HG03196 (cell line): ENCODE measurements around the gene EMP3.
"Not testable (repeated sequence)": the region's sequence is repeated elsewhere in the genome, so short reads cannot be mapped to it uniquely, and the experiment has no call there.

ENCODE experiments used
- ATAC-seq: cut with Tn5 transposase; IDR thresholded peaks from one replicate; pipeline ENCODE4 v1.9.1; 2021; ENCODE audit not compliant: unreplicated experiment

Gene EMP3

GRCh38 chr19:48325265-48325910, at the start of gene EMP3:
Gene EMP3, plus strand, starts transcription at chr19:48325552. Its CDS starts 1,293 bp downstream, at chr19:48326845.
- ATAC-seq: no peak

- ATAC-seq: no peak
Observed at GRCh38 chr19:48279747-48280146, 45.6 kb upstream of the EMP3 start.

- no peak for ATAC-seq
Observed at GRCh38 chr19:48283908-48284307, 41.4 kb upstream of the EMP3 start.

- ATAC-seq: no peak
Observed at GRCh38 chr19:48284896-48285295, 40.5 kb upstream of the EMP3 start.

GRCh38 chr19:48287748-48288147, 37.6 kb upstream of the EMP3 start:
- no peak for ATAC-seq

GRCh38 chr19:48290401-48290770, 35.0 kb upstream of the EMP3 start:
- no peak for ATAC-seq

GRCh38 chr19:48290771-48291488, 34.4 kb upstream of the EMP3 start:
- ATAC-seq: no peak

GRCh38 chr19:48291489-48291815, 33.9 kb upstream of the EMP3 start:
- not testable (repeated sequence) for ATAC-seq

- ATAC-seq: no peak
Observed at GRCh38 chr19:48292798-48293197, 32.6 kb upstream of the EMP3 start.

GRCh38 chr19:48295458-48295857, 29.9 kb upstream of the EMP3 start:
- no peak for ATAC-seq

GRCh38 chr19:48296963-48297734, 28.2 kb upstream of the EMP3 start:
- ATAC-seq: no peak

GRCh38 chr19:48297975-48298374, 27.4 kb upstream of the EMP3 start:
- no peak for ATAC-seq

GRCh38 chr19:48301886-48302599, 23.3 kb upstream of the EMP3 start:
- ATAC-seq: no peak

GRCh38 chr19:48302600-48302959, 22.8 kb upstream of the EMP3 start:
- ATAC-seq: no peak

- no peak for ATAC-seq
Observed at GRCh38 chr19:48303367-48303766, 22.0 kb upstream of the EMP3 start.

- no peak for ATAC-seq
Observed at GRCh38 chr19:48303866-48304265, 21.5 kb upstream of the EMP3 start.

- no peak for ATAC-seq
Observed at GRCh38 chr19:48308631-48309586, 16.4 kb upstream of the EMP3 start.

GRCh38 chr19:48309731-48310130, 15.6 kb upstream of the EMP3 start:
- ATAC-seq: not testable (repeated sequence)

- ATAC-seq: no peak
Observed at GRCh38 chr19:48310227-48310626, 15.1 kb upstream of the EMP3 start.

- no peak for ATAC-seq
Observed at GRCh38 chr19:48311384-48311783, 14.0 kb upstream of the EMP3 start.
